ENCODE data around the gene C1QTNF2.
A peak's percentile ranks its signal among the peaks of the same experiment; 100 is the strongest.

DNA sequence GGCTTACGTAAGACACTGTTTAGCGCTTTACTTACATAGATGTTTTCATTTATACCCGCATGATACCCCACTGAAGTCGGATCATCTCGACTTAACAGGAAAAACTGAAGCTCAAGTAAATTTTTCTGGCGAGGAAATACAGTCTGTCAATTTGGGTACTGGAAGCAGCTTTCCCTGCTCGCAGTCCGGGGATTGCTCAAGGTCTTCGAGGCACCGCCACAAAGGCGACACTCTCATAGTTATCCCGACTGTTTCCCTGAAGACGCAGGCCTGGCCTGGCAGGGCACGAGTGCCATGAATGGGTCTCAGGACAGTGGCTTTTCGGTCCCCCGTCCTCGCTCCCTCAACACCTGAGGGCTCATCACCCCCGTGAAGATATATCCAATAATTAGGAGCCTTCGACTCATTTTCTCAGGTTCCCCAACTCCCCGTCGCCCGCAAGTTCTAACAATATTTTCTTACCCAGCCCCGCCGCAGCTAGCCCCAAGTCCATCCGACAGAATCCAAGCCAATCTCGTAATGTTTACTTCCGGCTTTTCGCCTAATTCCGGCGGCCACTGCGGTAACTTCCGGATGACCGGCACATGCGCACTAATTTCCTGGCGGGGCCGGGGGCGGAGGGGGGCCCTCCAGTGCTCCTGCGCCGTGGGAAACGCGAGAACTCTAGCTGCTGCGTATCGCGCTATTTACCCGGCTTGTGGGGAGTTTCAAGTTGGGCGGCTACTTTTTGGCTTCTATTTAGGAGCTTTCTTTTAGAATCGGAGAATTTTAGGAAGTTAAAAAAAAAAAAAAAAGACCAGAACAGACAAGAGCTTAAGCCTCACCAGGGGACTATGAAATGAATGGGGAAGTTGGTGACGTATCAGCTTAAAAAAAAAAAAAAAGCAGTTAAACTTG, 48.4 kb upstream of the C1QTNF2 start, which contains the start of gene SLU7:
- TF ChIP-seq, protein P1, sequence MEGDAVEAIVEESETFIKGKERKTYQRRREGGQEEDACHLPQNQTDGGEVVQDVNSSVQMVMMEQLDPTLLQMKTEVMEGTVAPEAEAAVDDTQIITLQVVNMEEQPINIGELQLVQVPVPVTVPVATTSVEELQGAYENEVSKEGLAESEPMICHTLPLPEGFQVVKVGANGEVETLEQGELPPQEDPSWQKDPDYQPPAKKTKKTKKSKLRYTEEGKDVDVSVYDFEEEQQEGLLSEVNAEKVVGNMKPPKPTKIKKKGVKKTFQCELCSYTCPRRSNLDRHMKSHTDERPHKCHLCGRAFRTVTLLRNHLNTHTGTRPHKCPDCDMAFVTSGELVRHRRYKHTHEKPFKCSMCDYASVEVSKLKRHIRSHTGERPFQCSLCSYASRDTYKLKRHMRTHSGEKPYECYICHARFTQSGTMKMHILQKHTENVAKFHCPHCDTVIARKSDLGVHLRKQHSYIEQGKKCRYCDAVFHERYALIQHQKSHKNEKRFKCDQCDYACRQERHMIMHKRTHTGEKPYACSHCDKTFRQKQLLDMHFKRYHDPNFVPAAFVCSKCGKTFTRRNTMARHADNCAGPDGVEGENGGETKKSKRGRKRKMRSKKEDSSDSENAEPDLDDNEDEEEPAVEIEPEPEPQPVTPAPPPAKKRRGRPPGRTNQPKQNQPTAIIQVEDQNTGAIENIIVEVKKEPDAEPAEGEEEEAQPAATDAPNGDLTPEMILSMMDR (IDR thresholded peaks at IDR 0.05; ENCODE audit: low read depth, low read length), result no peak
- TF ChIP-seq POLR2A (IDR thresholded peaks at IDR 0.05; ENCODE audit: extremely low read depth, insufficient read length) (peak; percentile 71), MYC (IDR thresholded peaks at IDR 0.05; ENCODE audit: low read depth, low read length) (peak; percentile 8)
- TF ChIP-seq, protein P2, sequence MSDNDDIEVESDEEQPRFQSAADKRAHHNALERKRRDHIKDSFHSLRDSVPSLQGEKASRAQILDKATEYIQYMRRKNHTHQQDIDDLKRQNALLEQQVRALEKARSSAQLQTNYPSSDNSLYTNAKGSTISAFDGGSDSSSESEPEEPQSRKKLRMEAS (IDR thresholded peaks at IDR 0.05; ENCODE audit: low read depth, low read length), result peak; percentile 24; the same call in 1 of the 2 replicates

Measured in NB4 (cell line).